GM18511 (cell line): ENCODE data around the gene KIAA1958.
A peak's percentile ranks its signal among the peaks of the same experiment; 100 is the strongest.

ENCODE experiments used
- ATAC-seq: cut with Tn5 transposase; IDR thresholded peaks from one replicate; pipeline ENCODE4 v1.9.1; 2021; ENCODE audit warnings: mild to moderate bottlenecking, moderate library complexity; ENCODE audit not compliant: unreplicated experiment

KIAA1958 gene

GRCh38 chr9:112599732-112600131 is 113.1 kb downstream of the KIAA1958 start:
- ATAC-seq, result no peak

GRCh38 chr9:112601636-112602035 is 115.0 kb downstream of the KIAA1958 start:
- no peak for ATAC-seq

GRCh38 chr9:112604790-112605189 is 118.2 kb downstream of the KIAA1958 start:
- no peak for ATAC-seq

GRCh38 chr9:112605518-112605917 is 118.9 kb downstream of the KIAA1958 start:
- peak; percentile 98 for ATAC-seq

GRCh38 chr9:112605963-112606699 is 119.5 kb downstream of the KIAA1958 start:
- peak; percentile 35 for ATAC-seq

GRCh38 chr9:112608851-112609250 is 122.2 kb downstream of the KIAA1958 start:
- ATAC-seq, result no peak

- ATAC-seq, result no peak
These were observed 129.1 kb downstream of the KIAA1958 start for GRCh38 chr9:112615584-112616266.

GRCh38 chr9:112617371-112617770 is 130.7 kb downstream of the KIAA1958 start:
- ATAC-seq, result no peak

- no peak for ATAC-seq
These were observed 131.9 kb downstream of the KIAA1958 start for GRCh38 chr9:112618385-112619009.

GRCh38 chr9:112620388-112620787 is 133.8 kb downstream of the KIAA1958 start:
- ATAC-seq, result no peak

GRCh38 chr9:112621018-112621655 is 134.5 kb downstream of the KIAA1958 start:
- ATAC-seq, result no peak

GRCh38 chr9:112623198-112623597 is 136.6 kb downstream of the KIAA1958 start:
- ATAC-seq, result no peak

GRCh38 chr9:112624711-112625707 is 138.4 kb downstream of the KIAA1958 start:
- no peak for ATAC-seq

- no peak for ATAC-seq
These were observed 143.3 kb downstream of the KIAA1958 start for GRCh38 chr9:112629671-112630485.

- ATAC-seq, result no peak
These were observed 144.9 kb downstream of the KIAA1958 start for GRCh38 chr9:112631313-112632070.

GRCh38 chr9:112640311-112640710 is 153.7 kb downstream of the KIAA1958 start:
- no peak for ATAC-seq

GRCh38 chr9:112642126-112642525 is 155.5 kb downstream of the KIAA1958 start:
- ATAC-seq, result no peak

GRCh38 chr9:112647596-112647995 is 161.0 kb downstream of the KIAA1958 start:
- no peak for ATAC-seq

- ATAC-seq, result no peak
These were observed 162.0 kb downstream of the KIAA1958 start for GRCh38 chr9:112648624-112649023.
